GM21367 (cell line): ENCODE data around the gene TAX1BP3.
A peak's percentile ranks its signal among the peaks of the same experiment; 100 is the strongest.

ENCODE experiments used
- ATAC-seq: cut with Tn5 transposase; IDR thresholded peaks from one replicate; pipeline ENCODE4 v1.9.1; 2021; ENCODE audit not compliant: unreplicated experiment

TAX1BP3 gene

DNA sequence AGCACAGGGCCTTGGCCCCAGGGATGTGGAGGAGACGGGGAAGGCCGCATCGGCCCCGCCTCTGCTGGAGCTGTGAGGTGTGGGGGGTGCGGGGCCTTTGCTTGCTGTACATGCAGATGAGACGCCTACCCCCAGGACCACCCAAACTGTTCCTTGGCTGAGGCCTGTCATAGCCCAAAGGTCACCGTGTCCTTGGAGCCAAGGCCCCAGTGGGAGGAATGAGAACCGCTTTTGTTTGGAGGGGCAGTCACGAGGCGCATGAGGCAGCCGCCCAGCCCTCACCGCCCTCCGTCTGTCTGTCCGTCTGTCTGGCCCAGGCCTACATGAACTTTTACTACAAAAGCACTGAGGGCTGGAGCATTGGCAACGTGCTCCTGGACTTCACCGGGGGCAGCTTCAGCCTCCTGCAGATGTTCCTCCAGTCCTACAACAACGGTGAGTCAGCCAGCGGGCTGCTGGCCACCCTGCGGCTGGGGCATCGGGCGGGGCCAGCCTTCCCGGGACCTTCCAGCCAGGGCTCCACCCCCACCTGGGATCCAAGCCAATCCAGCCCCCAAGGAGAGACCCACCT lies 8.8 kb downstream of the TAX1BP3 start:
- ATAC-seq = no peak

DNA sequence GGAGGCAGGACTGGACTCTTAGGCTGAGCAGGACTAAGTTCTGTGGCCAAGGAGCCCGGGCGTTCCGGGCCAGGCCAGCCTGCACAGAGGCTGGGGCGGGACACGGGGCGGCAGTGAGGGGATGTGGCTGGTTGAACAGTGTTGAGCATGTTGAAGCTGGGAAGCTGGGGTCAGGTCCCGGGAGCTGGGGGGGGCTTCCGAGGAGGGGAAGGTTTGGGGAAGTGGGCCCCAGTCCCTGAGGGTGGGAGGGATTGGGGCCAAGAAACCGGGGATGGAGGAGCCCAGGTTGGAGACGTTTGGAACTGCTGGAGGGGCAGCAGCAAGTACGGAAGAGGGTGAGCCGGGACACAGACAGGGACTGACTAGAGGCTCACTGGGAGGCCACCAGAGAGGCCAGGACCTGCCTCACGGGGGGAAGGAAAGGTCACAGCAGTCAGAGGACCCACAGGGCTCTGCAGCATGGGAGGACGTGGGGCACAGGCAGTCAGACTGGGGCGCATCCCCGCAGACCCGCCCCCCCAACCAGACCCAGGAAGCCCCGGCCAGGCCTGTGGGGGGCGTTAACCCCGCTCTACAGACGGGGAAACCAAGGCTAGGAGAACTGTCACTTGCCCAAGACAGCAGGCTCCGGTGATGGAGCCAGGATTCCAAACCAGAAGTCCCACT lies 9.5 kb downstream of the TAX1BP3 start:
- no peak for ATAC-seq

GRCh38 chr17:3657874-3658783 lies 10.2 kb downstream of the TAX1BP3 start:
- no peak for ATAC-seq

GRCh38 chr17:3657588-3657869 lies 10.8 kb downstream of the TAX1BP3 start:
- no peak for ATAC-seq

DNA sequence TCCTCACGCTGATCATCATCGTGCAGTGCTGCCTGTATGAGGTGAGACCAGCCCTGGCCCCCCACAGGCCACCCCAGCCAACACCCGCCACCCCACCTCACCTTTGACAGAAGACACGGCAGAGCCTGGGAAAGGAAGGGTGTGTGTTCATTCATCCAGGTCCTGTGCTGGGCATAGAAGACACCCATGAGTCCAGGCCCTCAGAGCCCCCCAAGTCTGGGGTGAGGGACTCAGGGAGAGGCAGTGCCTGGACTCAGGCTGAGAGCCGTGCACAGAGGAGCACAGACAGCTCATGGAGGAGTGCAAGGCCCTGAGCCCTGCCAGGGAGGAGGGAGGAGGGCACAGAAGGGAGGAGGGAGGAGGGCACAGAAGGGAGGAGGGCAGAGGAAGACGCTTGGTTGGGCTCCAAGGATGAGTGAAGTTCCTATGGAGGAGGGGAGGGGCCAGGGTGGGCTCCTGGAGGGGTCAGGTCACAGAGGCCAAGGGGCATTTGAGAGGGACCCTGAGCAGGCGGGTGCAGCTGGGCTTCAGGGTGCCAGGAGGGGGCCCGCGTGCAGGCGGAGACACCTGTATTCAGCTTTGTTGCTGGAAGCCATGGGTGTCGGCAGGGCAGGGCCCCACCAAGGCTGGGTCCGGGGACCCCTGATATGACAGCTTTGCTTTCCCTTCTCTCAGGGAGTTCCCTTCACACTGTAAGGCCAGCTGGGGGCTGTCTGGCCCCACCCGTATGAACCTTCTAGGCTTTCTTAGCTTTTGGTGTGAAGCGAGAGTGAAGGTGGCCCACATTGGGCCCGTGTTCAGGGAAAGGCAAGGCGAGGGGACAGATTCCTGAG lies 11.4 kb downstream of the TAX1BP3 start:
- ATAC-seq = no peak

GRCh38 chr17:3656353-3656752 lies 12.0 kb downstream of the TAX1BP3 start:
- no peak for ATAC-seq

DNA sequence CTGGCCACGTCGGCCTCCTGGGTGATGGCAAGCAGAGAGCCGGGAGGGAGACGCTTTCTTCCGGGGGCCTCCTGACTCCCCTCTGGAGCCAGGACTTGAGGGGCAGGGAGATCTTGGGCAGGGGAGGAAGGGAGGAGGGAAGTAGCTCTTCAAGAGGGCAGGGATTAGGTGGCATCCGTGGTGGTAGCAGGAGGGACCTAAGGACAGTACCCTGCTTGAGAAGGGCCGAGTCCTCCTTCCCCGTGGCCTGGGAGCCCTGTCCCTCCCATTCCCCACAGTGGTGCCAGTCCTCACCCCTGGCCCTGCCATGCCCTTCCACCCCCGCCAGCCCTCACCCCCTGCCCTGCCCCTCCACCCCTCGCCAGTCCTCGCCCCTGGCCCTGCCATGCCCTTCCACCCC lies 12.6 kb downstream of the TAX1BP3 start:
- ATAC-seq = no peak

GRCh38 chr17:3647769-3648555 lies 20.4 kb downstream of the TAX1BP3 start:
- ATAC-seq = no peak

DNA sequence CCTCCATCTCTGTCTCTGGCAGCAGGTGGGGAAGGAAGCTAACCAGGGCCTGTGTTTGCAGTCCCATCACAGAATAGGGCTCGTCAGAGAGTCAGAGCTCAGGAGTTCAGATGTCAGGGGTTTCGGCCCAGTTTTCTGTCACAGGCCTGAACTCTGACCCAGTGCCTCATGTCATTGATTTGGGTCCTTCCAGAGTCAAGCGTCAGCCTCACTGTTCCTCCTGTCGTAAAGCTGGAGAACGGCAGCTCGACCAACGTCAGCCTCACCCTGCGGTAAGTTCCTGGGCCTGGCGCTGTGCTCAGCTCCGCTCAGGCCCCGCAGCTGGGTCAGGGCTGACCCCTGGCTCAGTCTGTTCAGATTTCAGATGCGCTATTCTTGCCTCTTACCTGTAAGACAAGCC lies 21.1 kb downstream of the TAX1BP3 start:
- ATAC-seq = no peak

GRCh38 chr17:3645310-3645709 lies 23.1 kb downstream of the TAX1BP3 start:
- ATAC-seq = no peak

DNA sequence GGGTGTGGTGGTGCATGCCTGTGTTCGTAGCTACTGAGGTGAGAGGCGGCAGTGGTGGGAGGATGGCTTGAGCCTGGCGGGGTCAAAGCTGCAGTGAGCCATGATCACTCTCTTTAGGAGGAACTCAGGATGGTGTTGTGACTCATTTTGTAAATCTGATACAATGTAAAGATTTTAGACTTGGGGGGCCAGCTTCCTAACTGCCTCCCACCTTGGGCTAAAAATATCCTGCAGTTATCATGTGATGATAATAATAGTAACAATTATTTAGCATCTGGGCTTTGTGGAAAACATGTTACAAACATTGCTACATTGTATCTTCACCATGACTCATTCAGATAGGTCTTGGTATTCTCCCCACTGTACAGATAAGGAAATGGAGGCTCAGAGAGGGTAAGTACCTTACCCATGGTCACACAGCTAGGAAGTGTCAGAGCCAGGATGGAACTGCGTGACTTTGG lies 24.5 kb downstream of the TAX1BP3 start:
- ATAC-seq = no peak

- no peak for ATAC-seq
These were observed 26.5 kb downstream of the TAX1BP3 start for GRCh38 chr17:3641717-3642486.

DNA sequence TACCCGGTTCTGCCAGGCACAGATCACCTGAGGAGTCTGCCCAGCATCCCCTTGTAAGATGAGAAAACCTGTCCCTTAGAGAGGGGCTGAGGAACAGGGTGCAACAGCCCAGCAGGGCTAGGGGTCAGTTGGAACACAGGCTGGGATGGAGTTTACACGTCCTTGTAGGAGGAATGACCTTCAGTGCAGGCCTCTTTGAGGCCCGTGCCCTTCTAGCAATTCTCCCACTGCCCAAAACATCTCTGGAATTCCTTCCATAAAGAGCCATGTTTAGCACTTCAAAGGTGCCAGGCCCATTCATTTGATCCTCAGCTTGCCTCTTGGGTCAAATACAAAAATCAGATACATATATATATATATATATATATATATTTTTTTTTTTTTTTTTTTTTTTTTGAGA lies 27.4 kb downstream of the TAX1BP3 start:
- no peak for ATAC-seq

DNA sequence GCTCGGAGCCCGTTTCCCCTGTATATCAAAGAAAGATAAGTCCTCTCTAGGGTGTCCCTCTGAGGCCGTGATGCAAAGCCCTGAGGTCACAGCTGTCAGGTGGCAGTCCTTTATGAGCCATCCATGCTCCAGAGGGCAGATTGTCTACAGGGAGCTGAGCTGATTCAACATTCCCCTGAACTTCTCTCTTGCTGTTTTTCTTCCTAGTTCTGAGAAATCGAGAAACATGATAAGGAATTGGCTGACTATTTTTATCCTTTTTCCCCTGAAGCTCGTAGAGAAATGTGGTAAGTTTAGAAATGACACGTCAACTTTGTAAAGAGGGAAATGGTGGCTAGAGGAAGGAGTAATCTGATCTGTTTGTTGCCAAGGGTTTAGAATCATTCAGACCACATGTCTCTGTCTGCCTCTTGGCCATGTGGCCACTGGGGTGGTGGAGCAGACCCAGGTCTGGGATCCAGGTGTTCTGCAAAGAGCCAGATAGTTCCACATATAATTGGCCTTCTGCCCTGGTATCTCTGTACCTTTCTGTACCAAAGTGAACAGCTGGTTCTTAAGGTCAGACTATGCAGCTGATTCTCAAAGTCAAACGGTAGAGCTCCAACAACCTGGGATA lies 28.3 kb downstream of the TAX1BP3 start:
- no peak for ATAC-seq

GRCh38 chr17:3636908-3637373 lies 31.4 kb downstream of the TAX1BP3 start:
- peak; percentile 3 for ATAC-seq

- peak; percentile 82 for ATAC-seq
These were observed 32.0 kb downstream of the TAX1BP3 start, which contains the start of the genes CTNS and SHPK for GRCh38 chr17:3636154-3636907. Gene CTNS (plus strand): TSS chr17:3636760. CDS start chr17:3640207, 3,447 bp downstream. Gene SHPK (minus strand): TSS chr17:3636250. CDS start chr17:3636219, 31 bp downstream.

- no peak for ATAC-seq
These were observed 32.8 kb downstream of the TAX1BP3 start for GRCh38 chr17:3635474-3636153.

- ATAC-seq = no peak
These were observed 36.1 kb downstream of the TAX1BP3 start for GRCh38 chr17:3632287-3632686.
